BJ (cell line): ENCODE data around the gene LDLRAP1. TPM values are rescaled to one million over a fixed set of nuclear protein-coding genes. Genes with fewer than 3 reads are reported as not detected.

ENCODE experiments used
- CTCF ChIA-PET: fragments of 350-600 bp; formaldehyde crosslinking; extraction: SDS; loops from one replicate; lab custom pipeline; 2021; ENCODE audit warnings: antibody characterized with exemption, inconsistent platforms; lab: Yijun Ruan, JAX
- POLR2A ChIA-PET: fragments of 300-600 bp; sonication (Branson Sonifier 250); formaldehyde crosslinking; extraction: SDS; loops from one replicate; lab custom pipeline; 2021; ENCODE audit warnings: antibody characterized with exemption; lab: Charles Lee
- DNase-seq: peaks from one replicate; pipeline ENCODE4 v3.0.0-alpha.2; 2011; ENCODE audit warnings: low read depth
- H3K27me3 ChIP-seq: 2 replicates; pipeline ENCODE4 v1.6.0; 2011; ENCODE audit warnings: low read length; ENCODE audit not compliant: control insufficient read depth, insufficient read depth
- H3K36me3 ChIP-seq: 2 replicates; pipeline ENCODE4 v1.5.1; 2011; ENCODE audit warnings: low read length; ENCODE audit not compliant: control insufficient read depth, insufficient read depth
- H3K4me3 ChIP-seq: 2 replicates; pipeline ENCODE4 v1.5.1; 2011; ENCODE audit warnings: low read depth, mild to moderate bottlenecking, control low read depth, low read length
- polyA plus RNA-seq: library from polyadenylated mRNA; depleted of rRNA; stranded (reverse); fragments of >200 nt; gene quantifications from 2 replicates; pipeline ENCODE4 v1.2.3, GENCODE V29; 2011
- TF ChIP-seq, protein P1 (sequence below): IDR thresholded peaks from 2 replicates; pipeline ENCODE4 v1.5.1; 2011; ENCODE audit warnings: low read depth, mild to moderate bottlenecking, control low read depth, inconsistent platforms, low read length, moderate library complexity; ENCODE audit not compliant: insufficient read depth

LDLRAP1 gene
- polyA plus RNA-seq, 1 experiment, result 27.2 TPM

DNA sequence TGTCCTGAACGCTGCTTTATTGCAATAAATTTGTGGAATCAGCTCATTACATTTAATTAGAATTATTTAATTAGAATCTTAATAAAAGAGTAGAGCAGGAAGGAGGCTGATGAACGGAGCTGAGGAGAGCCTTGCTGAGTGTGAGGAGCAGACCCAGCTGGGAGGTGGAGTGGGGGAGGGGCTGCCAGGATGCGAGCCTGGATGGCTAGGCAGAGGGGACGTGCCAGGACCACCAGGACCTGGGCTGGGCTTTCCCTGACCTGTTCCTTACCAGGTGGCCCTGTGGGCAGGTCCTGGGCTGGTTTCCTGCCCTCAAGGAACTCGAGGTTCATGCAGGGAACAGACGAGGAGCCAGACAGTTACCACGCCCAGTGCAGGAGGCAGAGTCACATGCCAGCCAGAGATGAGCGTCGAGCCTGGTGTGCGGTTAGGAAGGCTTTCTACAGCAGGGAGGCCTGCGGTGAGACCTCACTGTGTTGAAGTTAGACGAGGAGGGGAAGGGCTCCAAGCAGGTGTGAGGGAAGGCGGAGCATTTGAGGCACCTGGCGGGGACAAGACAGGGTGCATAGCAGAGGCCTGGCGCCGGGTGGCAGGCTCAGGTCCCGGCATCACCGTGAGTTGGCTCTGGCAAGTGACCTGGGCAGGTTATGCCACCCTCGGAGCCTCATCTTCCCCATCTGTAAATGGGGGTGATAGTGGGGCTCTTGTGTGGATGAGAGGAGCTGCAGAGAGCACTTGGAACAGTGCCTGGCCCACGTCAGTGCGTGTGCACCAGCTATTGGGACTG lies 33.9 kb downstream of the LDLRAP1 start:
- TF ChIP-seq, protein P1, sequence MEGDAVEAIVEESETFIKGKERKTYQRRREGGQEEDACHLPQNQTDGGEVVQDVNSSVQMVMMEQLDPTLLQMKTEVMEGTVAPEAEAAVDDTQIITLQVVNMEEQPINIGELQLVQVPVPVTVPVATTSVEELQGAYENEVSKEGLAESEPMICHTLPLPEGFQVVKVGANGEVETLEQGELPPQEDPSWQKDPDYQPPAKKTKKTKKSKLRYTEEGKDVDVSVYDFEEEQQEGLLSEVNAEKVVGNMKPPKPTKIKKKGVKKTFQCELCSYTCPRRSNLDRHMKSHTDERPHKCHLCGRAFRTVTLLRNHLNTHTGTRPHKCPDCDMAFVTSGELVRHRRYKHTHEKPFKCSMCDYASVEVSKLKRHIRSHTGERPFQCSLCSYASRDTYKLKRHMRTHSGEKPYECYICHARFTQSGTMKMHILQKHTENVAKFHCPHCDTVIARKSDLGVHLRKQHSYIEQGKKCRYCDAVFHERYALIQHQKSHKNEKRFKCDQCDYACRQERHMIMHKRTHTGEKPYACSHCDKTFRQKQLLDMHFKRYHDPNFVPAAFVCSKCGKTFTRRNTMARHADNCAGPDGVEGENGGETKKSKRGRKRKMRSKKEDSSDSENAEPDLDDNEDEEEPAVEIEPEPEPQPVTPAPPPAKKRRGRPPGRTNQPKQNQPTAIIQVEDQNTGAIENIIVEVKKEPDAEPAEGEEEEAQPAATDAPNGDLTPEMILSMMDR, result no peak
- H3K27me3 ChIP-seq, result peaks cover 2% of the 10 kb centered on the region; the same call in 1 of the 2 replicates
- POLR2A ChIA-PET, result no interaction called here
- no peak for DNase-seq
- CTCF ChIA-PET, result interaction anchor here (1.1 to 1.3 kb wide), 2 partner anchors 8 to 13 kb away, joined by 3 to 4 read pairs; no protein-coding TSS in a partner anchor
- no peaks in the 10 kb centered on the region for H3K36me3 ChIP-seq
- no peak overlapping the region for H3K4me3 ChIP-seq

DNA sequence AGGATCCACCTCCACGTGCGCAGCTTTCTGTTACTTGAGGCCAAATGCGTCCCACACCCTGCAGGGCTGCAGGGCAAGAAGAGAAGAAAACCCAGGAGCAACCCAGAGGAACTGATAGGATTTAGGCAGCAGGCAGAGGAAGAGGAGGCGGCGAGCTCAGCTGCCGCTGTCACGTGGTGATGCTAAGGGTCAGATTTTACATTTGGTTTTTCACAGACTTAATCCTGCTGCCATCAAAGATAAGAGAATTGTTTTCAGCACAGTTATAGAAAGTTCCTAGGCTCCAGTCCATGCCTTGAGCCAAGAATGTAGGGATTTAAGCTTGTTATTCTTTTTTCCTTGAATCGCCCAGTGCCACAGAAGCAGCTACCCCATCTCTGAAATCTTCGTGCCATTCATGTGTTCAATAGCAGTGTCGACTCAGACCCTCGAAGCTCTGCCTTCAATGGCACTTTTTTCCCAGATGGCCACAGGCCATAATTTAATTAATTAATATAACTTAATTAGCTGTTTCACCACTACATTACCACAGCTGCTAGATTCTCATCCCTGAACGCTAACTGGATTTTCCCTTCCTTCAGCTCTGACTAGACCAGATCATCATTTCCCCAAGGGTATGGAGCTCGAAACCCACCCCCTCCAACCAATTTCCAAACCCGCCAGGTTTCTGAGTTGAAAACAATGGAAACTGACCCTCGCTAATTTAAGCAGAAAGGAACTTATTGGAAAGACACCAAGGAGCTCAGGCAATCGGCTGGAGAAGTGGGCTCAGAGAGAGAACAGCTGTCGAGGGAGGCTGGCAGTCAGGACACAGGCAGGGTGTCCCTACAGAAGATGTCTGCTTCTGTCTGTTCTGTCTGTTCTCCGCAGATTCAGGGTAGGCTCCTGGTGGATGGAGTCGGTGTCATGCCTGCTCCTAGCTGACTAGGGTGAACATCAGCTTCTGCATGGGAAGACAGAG lies 36.2 kb downstream of the LDLRAP1 start:
- Histone ChIP-seq H3K4me3 (no peak overlapping the region), H3K36me3 (no peaks in the 10 kb centered on the region), H3K27me3 (peaks cover 2% of the 10 kb centered on the region; the same call in 1 of the 2 replicates)
- ChIA-PET POLR2A (no interaction called here), CTCF (interaction anchor here (0.9 to 4.8 kb wide), 4 partner anchors 7 to 29 kb away, joined by 3 to 27 read pairs (median 4); no protein-coding TSS in a partner anchor)
- no peak for DNase-seq
- TF ChIP-seq, protein P1, result no peak

DNA sequence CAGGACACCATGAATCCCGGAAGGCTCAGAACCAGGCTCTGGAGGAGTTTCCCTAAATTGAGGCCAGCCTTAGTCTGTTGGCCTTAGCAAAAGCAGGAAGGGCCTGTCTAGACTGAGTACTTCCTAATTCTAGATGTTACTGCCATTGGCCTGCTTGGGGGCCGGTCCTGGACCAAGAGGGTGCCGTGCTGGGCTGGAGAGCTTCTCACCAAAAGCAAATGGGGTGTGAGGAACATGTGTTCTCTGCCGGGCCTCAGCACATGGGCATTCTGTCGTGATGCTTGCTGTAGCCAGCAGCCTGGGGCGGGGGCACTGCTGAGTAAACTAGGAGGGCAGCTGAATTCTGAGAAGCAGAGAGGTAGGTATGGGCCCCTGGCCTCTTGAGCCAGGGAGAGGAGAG lies 37.5 kb downstream of the LDLRAP1 start:
- no peak for DNase-seq
- TF ChIP-seq, protein P1, result no peak
- H3K36me3 ChIP-seq, result no peaks in the 10 kb centered on the region
- CTCF ChIA-PET, result interaction anchor here (1.1 to 4.8 kb wide), 3 partner anchors 9 to 455 kb away, joined by 3 to 27 read pairs (median 4); no protein-coding TSS in a partner anchor
- POLR2A ChIA-PET, result no interaction called here
- no peak overlapping the region for H3K4me3 ChIP-seq
- peaks cover 2% of the 10 kb centered on the region; the same call in 1 of the 2 replicates for H3K27me3 ChIP-seq

GRCh38 chr1:25581764-25582163 lies 38.4 kb downstream of the LDLRAP1 start:
- CTCF ChIA-PET, result interaction anchor here (0.8 to 4.8 kb wide), 3 partner anchors 9 to 454 kb away, joined by 3 to 27 read pairs (median 3); no protein-coding TSS in a partner anchor
- no peaks in the 10 kb centered on the region for H3K36me3 ChIP-seq
- POLR2A ChIA-PET, result no interaction called here
- peaks cover 2% of the 10 kb centered on the region; the same call in 1 of the 2 replicates for H3K27me3 ChIP-seq
- TF ChIP-seq, protein P1, result no peak
- no peak for DNase-seq
- H3K4me3 ChIP-seq, result no peak overlapping the region
